Ishikawa (cell line): Measurements from ENCODE around the gene SERGEF.

Experiments
- CEBPB ChIP-seq: IDR thresholded peaks from 2 replicates; pipeline ENCODE4 v1.6.1; 2012
- EGR1 ChIP-seq: IDR thresholded peaks from 2 replicates; pipeline ENCODE4 v1.6.1; 2012
- FOXM1 ChIP-seq: IDR thresholded peaks from 2 replicates; pipeline ENCODE4 v1.6.1; 2012; ENCODE audit warnings: low read depth, borderline replicate concordance
- MAX ChIP-seq: IDR thresholded peaks from 2 replicates; pipeline ENCODE4 v1.6.1; 2012
- NFIC ChIP-seq: IDR thresholded peaks from 2 replicates; pipeline ENCODE4 v1.6.1; 2012
- RAD21 ChIP-seq: IDR thresholded peaks from 2 replicates; pipeline ENCODE4 v1.6.1; 2012; ENCODE audit warnings: low read depth
- REST ChIP-seq: IDR thresholded peaks from 2 replicates; pipeline ENCODE4 v1.6.1; 2012; ENCODE audit warnings: low read depth, mild to moderate bottlenecking
- TAF1 ChIP-seq: IDR thresholded peaks from 2 replicates; pipeline ENCODE4 v1.6.1; 2012; ENCODE audit warnings: low read depth, mild to moderate bottlenecking
- TCF12 ChIP-seq: IDR thresholded peaks from 2 replicates; pipeline ENCODE4 v1.6.1; 2012; ENCODE audit warnings: low read depth
- TEAD4 ChIP-seq: IDR thresholded peaks from 2 replicates; pipeline ENCODE4 v1.6.1; 2012

GRCh38 chr11:17748761-17749721, 263.8 kb downstream of the SERGEF start:
- no peak for TF ChIP-seq TCF12
- no peak for TF ChIP-seq TEAD4
- no peak for TF ChIP-seq NFIC
- TF ChIP-seq REST: no peak
- no peak for TF ChIP-seq FOXM1
- no peak for TF ChIP-seq EGR1
- no peak for TF ChIP-seq RAD21
- no peak for TF ChIP-seq TAF1
- TF ChIP-seq CEBPB: no peak
- TF ChIP-seq MAX: no peak
